ENCODE measurements around the gene SYNE2.
A peak's percentile ranks its signal among the peaks of the same experiment; 100 is the strongest.
"Not testable (repeated sequence)": the region's sequence is repeated elsewhere in the genome, so short reads cannot be mapped to it uniquely, and the experiment has no call there.

Gene SYNE2

GRCh38 chr14:64126548-64126947, 273.7 kb downstream of the SYNE2 start:
- DNase-seq: no peak

- no peak for DNase-seq
These were observed 285.0 kb downstream of the SYNE2 start for GRCh38 chr14:64137657-64138290.

- no peak for DNase-seq
These were observed 294.5 kb downstream of the SYNE2 start for GRCh38 chr14:64147126-64147790.

- DNase-seq: no peak
These were observed 297.1 kb downstream of the SYNE2 start for GRCh38 chr14:64149921-64150320.

- no peak for DNase-seq
These were observed 305.8 kb downstream of the SYNE2 start for GRCh38 chr14:64158608-64159007.

- DNase-seq: no peak
These were observed 306.8 kb downstream of the SYNE2 start for GRCh38 chr14:64159588-64159987.

DNA sequence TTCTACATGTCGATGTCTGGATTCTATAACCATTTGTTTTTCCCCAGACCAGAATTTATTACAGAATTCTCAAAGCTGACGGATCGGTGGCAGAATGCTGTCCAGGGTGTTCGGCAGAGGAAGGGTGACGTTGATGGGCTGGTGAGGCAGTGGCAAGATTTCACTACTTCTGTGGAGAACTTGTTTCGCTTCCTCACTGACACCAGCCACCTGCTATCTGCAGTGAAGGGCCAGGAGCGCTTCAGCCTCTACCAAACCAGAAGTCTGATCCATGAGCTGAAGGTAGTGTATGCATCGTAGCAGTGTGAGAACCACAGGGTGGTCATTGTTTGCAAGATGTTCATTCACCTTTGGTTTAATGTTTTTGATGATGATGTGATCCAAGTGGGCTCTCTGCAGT, 317.4 kb downstream of the SYNE2 start:
- DNase-seq: no peak

DNA sequence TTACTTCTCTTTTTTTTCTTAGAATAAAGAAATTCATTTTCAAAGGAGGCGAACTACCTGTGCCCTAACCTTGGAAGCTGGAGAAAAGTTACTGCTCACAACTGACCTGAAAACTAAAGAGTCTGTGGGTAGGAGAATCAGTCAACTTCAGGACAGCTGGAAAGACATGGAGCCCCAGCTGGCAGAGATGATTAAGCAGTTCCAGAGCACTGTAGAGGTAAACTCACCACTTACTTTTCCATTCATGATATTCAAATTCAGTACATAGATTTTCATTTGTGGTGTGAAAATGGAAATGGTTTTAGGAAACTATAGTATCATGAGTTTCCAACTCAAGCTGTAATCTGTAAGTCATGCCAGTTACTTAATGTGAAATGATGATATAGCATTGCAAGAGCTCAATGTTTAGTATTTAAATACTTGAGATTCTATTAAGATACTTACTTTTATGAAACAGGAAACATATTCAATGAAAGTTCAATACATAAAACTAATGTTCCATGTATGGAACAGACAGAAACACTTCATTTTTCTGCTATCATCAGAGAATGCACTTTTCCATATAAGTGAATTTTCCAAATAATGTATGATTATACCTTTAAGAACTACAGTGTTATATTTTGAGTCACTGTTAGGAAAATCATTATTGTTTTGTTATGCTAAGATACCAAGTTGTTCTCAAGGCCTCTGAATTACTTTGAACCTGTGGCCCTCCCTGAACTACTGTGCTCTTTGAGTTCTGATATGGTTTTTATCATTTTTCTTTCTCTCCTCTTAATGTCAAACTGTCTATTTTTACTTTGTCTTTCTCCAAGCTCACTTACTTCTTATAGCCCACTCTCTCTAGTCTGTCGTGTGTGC, 322.3 kb downstream of the SYNE2 start:
- no peak for DNase-seq

GRCh38 chr14:64176330-64176729, 323.5 kb downstream of the SYNE2 start:
- DNase-seq: no peak

DNA sequence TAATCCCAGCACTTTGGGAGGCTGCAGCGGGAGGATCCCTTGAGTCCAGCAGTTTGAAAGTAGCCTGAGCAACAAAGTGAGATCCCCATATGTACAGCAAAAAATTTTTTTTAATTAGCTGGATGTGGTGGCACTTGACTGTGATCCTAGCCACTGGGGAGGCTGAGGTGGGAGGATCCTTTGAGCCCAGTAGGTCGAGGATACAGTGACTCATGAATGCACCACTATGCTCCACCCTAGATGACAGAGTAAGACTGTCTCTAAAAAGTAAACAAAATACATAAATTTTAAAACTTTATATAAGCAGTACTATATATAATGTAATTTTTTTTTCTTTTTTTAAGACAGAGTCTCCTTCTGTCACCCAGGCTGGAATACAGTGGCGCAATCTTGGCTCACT, 326.0 kb downstream of the SYNE2 start:
- DNase-seq: no peak

DNA sequence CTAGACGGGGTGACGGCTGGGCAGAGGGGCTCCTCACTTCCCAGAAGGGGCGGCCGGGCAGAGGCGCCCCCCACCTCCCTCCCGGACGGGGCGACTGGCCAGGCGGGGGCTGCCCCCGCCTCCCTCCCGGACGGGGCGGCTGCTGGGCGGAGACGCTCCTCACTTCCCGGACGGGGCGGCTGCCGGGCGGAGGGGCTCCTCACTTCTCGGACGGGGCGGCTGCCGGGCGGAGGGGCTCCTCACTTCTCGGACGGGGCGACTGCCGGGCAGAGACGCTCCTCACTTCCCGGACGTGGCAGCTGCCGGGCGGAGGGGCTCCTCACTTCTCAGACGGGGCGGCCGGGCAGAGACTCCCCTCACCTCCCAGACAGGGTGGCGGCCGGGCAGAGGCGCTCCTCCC, 330.1 kb downstream of the SYNE2 start:
- not testable (repeated sequence) for DNase-seq

GRCh38 chr14:64184103-64184729, 331.4 kb downstream of the SYNE2 start:
- DNase-seq: no peak

DNA sequence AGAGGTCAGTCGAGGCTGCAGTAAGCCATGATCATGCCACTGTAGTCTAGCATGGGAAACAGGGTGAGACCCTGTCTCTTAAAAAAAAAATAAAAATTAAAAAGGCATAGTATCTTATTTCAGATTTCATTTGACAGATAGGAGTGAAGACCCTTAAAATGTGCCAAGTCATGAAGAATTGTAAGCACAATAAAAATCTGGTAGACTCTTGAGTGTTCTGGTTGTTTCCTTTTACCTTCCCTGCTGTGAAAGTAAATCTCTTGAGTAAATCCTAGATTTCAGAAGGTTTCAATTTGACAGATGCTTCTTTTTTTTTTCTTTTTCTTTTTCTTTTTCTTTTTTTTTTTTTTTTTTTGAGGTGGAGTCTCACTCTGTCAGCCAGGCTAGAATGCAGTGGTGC, 332.4 kb downstream of the SYNE2 start:
- no peak for DNase-seq

DNA sequence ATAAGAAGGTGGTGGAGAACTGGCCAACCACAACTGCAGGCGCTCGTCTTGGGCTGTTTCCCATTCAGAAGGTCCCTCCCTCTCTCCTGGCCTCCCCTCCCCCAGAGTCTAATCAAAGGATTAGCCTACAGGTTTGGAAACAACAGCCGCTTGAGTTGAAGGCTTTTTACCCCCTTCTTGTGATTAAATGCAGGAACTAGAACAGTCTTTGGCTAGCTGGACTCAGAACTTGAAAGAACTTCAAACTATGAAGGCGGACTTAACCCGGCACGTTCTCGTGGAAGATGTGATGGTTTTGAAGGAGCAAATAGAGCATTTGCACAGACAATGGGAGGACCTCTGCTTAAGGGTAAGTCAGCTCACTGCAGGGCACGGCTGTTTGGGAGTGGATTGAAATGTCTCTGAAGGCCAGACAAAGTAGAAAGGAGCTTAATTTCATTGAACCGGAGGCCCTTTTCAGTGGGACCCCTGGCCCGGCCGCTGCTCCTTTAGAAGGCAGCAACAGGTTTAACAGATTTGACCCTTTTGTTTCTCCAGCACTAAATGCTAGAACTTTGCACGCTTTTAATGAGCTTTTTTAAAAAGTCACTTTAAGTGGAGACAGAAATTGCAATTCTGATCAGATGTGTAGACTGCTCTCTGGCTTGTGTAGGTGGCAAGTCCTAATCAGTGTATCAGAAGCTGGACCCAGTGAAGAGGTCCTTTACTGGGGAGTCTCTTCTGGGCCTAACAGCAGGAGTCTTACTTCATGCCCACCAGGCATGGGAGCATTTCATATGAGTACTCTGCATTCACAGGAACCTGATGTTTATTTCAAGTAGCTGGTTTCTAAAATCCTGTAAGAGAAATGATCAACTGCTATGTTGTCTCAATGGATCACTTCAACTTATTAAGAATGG, 333.7 kb downstream of the SYNE2 start:
- DNase-seq: no peak

GRCh38 chr14:64187331-64187730, 334.5 kb downstream of the SYNE2 start:
- DNase-seq: no peak

DNA sequence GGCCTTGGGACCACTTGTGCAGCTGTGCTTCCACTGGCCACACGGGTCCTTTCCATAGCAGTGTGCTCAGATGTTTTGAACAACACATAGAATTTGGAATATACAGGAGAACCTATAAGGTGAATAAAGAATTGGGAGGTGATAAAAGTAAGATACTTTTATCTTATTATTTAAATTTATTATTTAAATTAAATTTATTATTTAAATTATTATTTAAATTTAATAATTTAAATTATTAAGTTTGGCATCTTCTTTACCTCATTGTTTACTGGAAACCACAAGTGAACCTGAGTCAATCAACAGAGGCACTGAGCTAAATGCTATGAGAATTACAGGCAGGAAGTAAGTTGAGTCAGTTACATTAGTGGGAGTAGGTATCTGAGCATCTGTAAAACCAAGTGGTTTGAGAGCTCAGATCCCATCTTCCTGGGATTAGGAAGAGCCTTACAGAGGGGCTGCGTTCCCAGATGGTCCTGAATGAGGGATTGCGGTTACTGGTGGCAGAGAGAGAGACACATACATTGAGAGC, 338.2 kb downstream of the SYNE2 start:
- no peak for DNase-seq

GRCh38 chr14:64191756-64192155, 339.0 kb downstream of the SYNE2 start:
- no peak for DNase-seq

GRCh38 chr14:64193821-64194220, 341.0 kb downstream of the SYNE2 start:
- DNase-seq: no peak

DNA sequence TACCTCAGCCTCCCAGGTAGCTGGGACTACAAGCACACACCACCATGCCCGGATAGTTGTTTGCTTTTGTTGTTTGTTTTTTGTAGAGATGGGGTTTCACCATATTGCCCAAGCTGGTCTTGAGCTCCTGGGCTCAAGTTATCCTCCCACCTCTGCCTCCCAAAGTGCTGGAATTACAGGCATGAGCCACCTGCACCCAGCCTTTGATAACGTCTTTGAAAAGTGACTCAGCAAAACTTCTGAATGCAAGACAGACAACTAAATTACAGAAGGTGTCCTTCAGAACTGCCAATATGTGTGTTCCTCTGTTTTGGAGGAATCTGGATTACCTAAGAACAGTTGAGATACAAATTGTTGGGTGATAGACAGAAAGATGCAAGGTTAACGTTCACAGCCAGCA, 341.6 kb downstream of the SYNE2 start:
- DNase-seq: no peak

GRCh38 chr14:64195199-64195598, 342.4 kb downstream of the SYNE2 start:
- no peak for DNase-seq

GRCh38 chr14:64196056-64196455, 343.3 kb downstream of the SYNE2 start:
- DNase-seq: no peak

DNA sequence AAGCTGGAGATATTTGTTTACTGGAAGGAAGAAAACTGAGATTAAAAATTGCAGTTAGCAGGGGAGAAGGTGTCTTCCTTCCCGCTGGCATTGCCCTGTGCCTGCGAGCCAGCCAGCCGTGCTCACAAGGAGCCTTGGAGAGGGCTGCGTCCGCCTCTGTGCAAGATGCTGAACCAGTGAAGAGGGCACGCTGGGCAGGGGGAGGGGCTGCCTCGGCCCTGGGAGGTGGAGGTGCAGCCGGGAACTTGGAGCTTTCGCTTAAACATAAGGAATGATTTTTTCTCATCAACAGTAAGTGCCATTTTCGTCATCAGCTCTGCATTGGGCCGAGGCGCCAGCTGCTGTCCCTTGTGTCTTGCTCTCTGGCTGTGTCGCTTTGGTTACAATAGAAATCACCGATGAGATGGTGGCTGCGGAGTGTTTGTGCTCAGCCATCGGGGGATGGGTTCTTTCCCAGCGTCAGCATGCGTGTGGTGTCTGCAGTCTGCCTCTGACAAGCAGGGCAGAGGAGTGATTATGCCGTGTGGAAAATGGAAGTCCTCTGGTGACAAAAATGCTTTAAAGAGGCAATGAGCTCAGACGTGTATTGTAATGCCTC, 344.1 kb downstream of the SYNE2 start:
- peak; percentile 83 for DNase-seq

Measured in midbrain (tissue), 1 donor.